NOMO-1 treated with DMSO at 0.1 percent for 48 hours (cell line): ENCODE data around the gene ZDHHC22.

ENCODE experiments used
- DNase-seq: peaks from one replicate; lab custom pipeline; 2025; ENCODE audit not compliant: unreplicated experiment; lab: John Stamatoyannopoulos, UW

The ZDHHC22 gene

GRCh38 chr14:77085538-77085937, 56.1 kb downstream of the ZDHHC22 start:
- DNase-seq, result no peak

- no peak for DNase-seq
Measured at GRCh38 chr14:77084985-77085384, 56.6 kb downstream of the ZDHHC22 start.

GRCh38 chr14:77083082-77083481, 58.5 kb downstream of the ZDHHC22 start:
- DNase-seq, result no peak

- DNase-seq, result no peak
Measured at GRCh38 chr14:77082356-77082755, 59.2 kb downstream of the ZDHHC22 start.
